GM12865 (cell line): ENCODE data around the gene MCM9.
"Not testable (repeated sequence)": the region's sequence is repeated elsewhere in the genome, so short reads cannot be mapped to it uniquely, and the experiment has no call there.

Source experiments
- DNase-seq: peaks from one replicate; pipeline ENCODE4 v3.0.0; 2010; ENCODE audit warnings: low read depth
- H3K4me3 ChIP-seq: 2 replicates; pipeline ENCODE4 v1.5.1; 2011; ENCODE audit warnings: mild to moderate bottlenecking, low read depth, low read length, control low read depth
- TF ChIP-seq, protein P1 (sequence below): IDR thresholded peaks from 2 replicates; pipeline ENCODE4 v1.5.1; 2011; ENCODE audit warnings: low read length, control low read depth, low read depth, inconsistent platforms; ENCODE audit not compliant: insufficient read depth; ENCODE audit errors: missing control alignments

The MCM9 gene

DNA sequence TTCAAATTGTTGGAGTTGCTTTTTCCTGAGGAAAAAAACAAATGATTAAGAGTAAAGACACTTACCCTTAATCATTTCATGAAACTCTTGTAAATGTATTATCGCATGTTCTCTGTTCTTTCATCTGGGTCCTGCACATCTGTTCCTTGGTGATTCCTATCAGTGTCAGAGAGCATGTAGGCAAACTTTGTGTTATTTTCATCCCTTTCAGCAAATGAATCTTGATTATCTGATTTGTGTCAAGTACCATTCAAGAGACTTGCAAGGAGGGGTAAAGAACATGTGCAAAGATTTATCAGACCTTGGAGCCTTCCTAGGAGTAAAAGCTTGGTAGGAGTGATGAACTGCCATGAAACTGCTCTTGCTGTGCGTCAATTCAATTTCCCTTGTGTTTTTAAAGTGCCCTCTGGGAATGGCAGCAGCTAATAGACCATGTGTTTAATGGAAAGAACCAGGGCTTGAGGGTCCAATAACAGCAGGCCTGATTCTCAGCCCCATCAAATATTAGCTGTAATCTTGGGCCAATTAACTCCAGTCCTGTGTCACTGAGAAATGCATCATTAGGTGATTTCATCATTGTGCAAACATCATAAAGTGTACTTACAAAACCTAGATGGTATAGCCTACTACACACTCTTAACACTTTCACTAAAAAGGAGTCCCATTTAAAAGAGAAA lies 164.7 kb downstream of the MCM9 start:
- TF ChIP-seq, protein P1, sequence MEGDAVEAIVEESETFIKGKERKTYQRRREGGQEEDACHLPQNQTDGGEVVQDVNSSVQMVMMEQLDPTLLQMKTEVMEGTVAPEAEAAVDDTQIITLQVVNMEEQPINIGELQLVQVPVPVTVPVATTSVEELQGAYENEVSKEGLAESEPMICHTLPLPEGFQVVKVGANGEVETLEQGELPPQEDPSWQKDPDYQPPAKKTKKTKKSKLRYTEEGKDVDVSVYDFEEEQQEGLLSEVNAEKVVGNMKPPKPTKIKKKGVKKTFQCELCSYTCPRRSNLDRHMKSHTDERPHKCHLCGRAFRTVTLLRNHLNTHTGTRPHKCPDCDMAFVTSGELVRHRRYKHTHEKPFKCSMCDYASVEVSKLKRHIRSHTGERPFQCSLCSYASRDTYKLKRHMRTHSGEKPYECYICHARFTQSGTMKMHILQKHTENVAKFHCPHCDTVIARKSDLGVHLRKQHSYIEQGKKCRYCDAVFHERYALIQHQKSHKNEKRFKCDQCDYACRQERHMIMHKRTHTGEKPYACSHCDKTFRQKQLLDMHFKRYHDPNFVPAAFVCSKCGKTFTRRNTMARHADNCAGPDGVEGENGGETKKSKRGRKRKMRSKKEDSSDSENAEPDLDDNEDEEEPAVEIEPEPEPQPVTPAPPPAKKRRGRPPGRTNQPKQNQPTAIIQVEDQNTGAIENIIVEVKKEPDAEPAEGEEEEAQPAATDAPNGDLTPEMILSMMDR, result no peak
- no peak for DNase-seq
- no peak overlapping the region for H3K4me3 ChIP-seq

DNA sequence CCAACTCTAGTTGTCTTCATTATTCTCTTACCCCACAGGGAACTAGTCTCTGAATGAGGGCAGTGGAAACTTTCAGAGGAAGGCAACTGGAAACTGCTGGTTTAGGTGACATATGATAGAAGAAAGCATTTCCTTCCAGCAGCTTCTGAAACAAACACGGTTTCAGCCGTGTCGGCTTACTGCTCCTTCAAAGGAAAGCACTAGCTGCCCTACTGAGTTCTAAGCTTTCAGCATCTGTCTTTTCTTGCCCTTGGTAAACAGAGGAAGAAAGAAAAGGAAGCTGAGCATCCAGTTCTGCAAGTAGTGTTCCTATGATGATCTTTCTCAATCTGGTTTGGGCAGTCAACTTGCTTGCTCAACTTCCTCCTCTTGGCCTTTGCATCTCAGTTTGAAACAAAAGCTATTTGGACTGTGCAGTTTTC lies 166.0 kb downstream of the MCM9 start:
- DNase-seq, result no peak
- H3K4me3 ChIP-seq, result no peak overlapping the region
- TF ChIP-seq, protein P1, result no peak

DNA sequence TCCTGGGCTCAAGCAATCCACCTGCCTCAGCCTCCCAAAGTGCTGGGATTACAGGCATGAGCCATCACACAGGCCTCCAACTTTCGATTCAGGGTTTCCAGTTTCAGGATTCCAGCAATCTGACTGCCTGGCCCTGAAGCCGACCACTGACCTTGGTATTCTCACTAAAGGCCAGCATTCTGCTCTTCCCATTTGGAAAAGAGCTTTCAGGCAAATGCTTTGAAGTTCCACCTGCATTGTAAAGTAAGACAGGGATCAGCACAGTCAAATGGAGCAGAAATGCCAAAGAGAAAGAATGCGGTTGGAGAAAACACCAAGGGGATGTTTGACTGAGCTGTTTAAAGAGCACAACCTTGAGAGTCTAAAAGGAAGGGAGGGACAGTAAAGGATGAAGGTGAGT lies 166.5 kb downstream of the MCM9 start:
- DNase-seq, result no peak
- TF ChIP-seq, protein P1, result no peak
- no peak overlapping the region for H3K4me3 ChIP-seq

DNA sequence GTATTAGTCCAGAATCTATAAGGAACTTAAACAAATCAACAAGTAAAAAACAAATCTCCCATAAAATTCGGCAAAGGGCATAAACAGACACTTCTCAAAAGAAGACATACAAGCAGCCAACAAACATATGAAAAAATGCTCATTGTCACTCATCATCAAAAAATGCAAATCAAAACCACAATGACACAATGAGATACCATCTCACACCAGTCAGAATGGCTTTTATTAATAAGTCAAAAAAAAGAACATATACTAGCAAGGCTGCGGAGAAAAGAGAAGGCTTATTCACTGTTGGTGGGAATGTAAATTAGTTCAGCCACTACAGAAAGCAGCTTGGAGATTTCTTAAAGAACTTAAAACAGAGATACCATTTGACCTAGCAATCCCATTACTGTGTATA lies 169.6 kb downstream of the MCM9 start:
- not testable (repeated sequence) for DNase-seq, H3K4me3 ChIP-seq

DNA sequence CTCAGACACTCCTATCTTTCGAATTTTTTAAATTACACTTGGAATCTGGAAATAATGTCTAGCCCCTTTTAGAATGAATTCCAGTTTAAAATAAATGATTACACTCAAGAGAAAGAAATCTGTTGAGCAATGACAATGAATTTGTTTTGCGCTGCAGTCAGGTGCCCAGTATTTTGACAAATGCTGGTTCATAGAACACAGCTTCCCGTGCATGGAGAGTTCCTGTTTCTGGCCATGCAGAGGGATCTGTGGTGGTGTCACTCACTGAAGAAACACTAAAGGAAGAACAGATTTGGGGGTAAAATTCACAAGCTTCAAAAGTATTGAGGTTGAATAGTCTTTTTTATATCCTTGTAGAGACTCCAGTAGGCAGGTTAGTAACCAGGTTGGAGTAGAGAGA lies 170.2 kb downstream of the MCM9 start:
- DNase-seq, result no peak
- H3K4me3 ChIP-seq, result no peak overlapping the region
- TF ChIP-seq, protein P1, result no peak
